ENCODE results near the gene PUDP. TPM values are rescaled to one million over a fixed set of nuclear protein-coding genes. Genes with fewer than 3 reads are reported as not detected.

PUDP gene
- total RNA-seq, 1 experiment from 2014 or later, result 20.3 TPM

GRCh38 chrX:7143076-7143475, 4.9 kb downstream of the PUDP start (continued):
- TF ChIP-seq ZBTB33 (IDR thresholded peaks at IDR 0.05; ENCODE audit: extremely low read depth, insufficient replicate concordance, low read length) (no peak), SP1 (IDR thresholded peaks at IDR 0.05; ENCODE audit: low read depth) (no peak), RAD21 (IDR thresholded peaks at IDR 0.05; ENCODE audit: low read depth) (no peak), CBX3 (IDR thresholded peaks at IDR 0.05; ENCODE audit: low read depth) (no peak), ZNF274 (IDR thresholded peaks at IDR 0.05; ENCODE audit: low read depth, low read length) (no peak), TCF7L2 (IDR thresholded peaks at IDR 0.05; ENCODE audit: borderline replicate concordance, extremely low read depth, insufficient read depth, insufficient read length) (no peak), ATF3 (IDR thresholded peaks at IDR 0.05) (no peak), SRF (IDR thresholded peaks at IDR 0.05; ENCODE audit: low read depth) (no peak), CEBPB (IDR thresholded peaks at IDR 0.05; ENCODE audit: low read depth) (no peak), ELF1 (IDR thresholded peaks at IDR 0.05; ENCODE audit: borderline replicate concordance, low read depth) (no peak), FOSL1 (IDR thresholded peaks at IDR 0.05; ENCODE audit: low read depth) (no peak)

DNA sequence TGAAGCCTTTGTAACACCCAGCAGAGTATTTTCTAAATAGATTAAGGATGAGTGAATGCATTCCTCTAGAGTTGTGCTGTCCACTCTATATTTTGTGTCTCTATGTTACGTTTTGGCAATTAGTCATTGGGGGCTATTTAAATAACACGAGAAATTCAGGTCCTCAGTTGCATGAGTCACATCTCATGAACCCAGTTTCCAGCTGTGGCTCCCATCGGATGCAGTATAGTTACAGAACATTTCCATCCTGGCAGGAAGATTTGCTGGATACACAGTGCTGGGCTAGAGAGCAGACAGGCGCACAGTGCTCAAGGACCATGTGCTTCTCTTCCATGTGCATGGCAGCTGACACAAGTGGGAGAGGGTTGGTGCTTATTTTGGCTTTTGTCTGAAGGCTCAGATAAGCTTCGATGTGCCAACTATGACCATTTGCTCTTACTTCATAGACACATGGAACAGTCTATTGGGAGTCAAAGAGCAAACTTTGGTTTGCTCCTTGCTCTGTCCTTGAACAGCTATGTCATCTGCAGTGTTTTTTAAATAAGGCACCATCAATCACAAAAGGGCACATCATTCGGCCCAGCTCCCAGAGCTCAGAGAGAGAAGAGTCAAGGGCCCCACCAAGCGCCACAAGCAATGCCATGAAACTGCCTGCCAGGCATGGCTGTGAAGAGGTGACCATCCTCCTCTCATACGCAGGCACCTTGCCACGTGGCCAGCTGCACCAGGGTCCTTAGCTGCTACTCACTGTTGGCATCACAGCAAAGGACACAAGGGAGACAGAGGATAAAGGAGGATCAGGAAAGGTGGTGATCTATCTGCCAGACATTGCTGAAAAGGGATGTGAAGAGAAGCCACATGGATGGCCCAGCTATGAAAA, 8.5 kb downstream of the PUDP start:
- no peaks in the 10 kb centered on the region for H3K9me3 ChIP-seq (ENCODE audit: control insufficient read depth in 1 of 2, insufficient read depth in 1 of 2, low read depth in 1 of 2, low read length in 2 of 2)
- ChIA-PET POLR2A (no interaction called here), RAD21 (ENCODE audit: low non-redundant PET in 1 of 2, low total read pairs in 2 of 2, uncharacterized antibody in 2 of 2, unreplicated experiment in 2 of 2) (no interaction called here), CTCF (no interaction called here)
- H3K4me2 ChIP-seq (ENCODE audit: low read length), result no peak overlapping the region
- H2AFZ ChIP-seq (ENCODE audit: low read depth, low read length, poor library complexity, severe bottlenecking), result no peak overlapping the region
- no peaks in the 10 kb centered on the region for H3K36me3 ChIP-seq (ENCODE audit: control insufficient read depth in 1 of 2, insufficient read depth in 2 of 2, low read length in 2 of 2)
- H3K9ac ChIP-seq (ENCODE audit: low read length), result no peak overlapping the region
- TF ChIP-seq ZFX (IDR thresholded peaks at IDR 0.05) (no peak), RAD21 (IDR thresholded peaks at IDR 0.05; ENCODE audit: low read depth) (no peak), ZBTB33 (IDR thresholded peaks at IDR 0.05; ENCODE audit: extremely low read depth, insufficient replicate concordance, low read length) (no peak), ELF1 (IDR thresholded peaks at IDR 0.05; ENCODE audit: borderline replicate concordance, low read depth) (no peak), JUND (IDR thresholded peaks at IDR 0.05) (no peak), CBX3 (IDR thresholded peaks at IDR 0.05; ENCODE audit: low read depth) (no peak)
- TF ChIP-seq, protein P1, sequence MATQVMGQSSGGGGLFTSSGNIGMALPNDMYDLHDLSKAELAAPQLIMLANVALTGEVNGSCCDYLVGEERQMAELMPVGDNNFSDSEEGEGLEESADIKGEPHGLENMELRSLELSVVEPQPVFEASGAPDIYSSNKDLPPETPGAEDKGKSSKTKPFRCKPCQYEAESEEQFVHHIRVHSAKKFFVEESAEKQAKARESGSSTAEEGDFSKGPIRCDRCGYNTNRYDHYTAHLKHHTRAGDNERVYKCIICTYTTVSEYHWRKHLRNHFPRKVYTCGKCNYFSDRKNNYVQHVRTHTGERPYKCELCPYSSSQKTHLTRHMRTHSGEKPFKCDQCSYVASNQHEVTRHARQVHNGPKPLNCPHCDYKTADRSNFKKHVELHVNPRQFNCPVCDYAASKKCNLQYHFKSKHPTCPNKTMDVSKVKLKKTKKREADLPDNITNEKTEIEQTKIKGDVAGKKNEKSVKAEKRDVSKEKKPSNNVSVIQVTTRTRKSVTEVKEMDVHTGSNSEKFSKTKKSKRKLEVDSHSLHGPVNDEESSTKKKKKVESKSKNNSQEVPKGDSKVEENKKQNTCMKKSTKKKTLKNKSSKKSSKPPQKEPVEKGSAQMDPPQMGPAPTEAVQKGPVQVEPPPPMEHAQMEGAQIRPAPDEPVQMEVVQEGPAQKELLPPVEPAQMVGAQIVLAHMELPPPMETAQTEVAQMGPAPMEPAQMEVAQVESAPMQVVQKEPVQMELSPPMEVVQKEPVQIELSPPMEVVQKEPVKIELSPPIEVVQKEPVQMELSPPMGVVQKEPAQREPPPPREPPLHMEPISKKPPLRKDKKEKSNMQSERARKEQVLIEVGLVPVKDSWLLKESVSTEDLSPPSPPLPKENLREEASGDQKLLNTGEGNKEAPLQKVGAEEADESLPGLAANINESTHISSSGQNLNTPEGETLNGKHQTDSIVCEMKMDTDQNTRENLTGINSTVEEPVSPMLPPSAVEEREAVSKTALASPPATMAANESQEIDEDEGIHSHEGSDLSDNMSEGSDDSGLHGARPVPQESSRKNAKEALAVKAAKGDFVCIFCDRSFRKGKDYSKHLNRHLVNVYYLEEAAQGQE (IDR thresholded peaks at IDR 0.05; ENCODE audit: low read depth), result no peak
- no peaks in the 10 kb centered on the region for H3K4me1 ChIP-seq (ENCODE audit: control insufficient read depth in 1 of 2, insufficient read depth in 2 of 2, low read length in 2 of 2)
- peaks cover 57% of the 10 kb centered on the region for H3K79me2 ChIP-seq (ENCODE audit: insufficient read depth, low read length)
- no peaks in the 10 kb centered on the region for H3K27me3 ChIP-seq (ENCODE audit: insufficient read depth, low read length)
- no peak overlapping the region for H3K27ac ChIP-seq (ENCODE audit: low read depth, low read length)
- no peak for ATAC-seq
- H3K9me2 ChIP-seq (ENCODE audit: insufficient read depth), result no peaks in the 10 kb centered on the region
- DNase-seq (ENCODE audit: low read depth, low spot score), result no peak
- H4K20me1 ChIP-seq (ENCODE audit: insufficient read depth), result no peaks in the 10 kb centered on the region
- no peak overlapping the region for H3K4me3 ChIP-seq (replicated peaks in 1 of 2; ENCODE audit: low read depth in 1 of 2, low read length in 2 of 2)
- intact Hi-C loops (cut with micrococcal nuclease), result no loop called here
- BruUV-seq (replicated peaks), result no TSS peak

All from HCT116 (cell line).